Measurements from ENCODE around the gene GPR83. TPM values are rescaled to one million over a fixed set of nuclear protein-coding genes. Genes with fewer than 3 reads are reported as not detected.

GPR83 gene
- polyA plus RNA-seq, 1 of the 3 experiments (the other 2 are of a cell fraction) = 0.02 TPM

DNA sequence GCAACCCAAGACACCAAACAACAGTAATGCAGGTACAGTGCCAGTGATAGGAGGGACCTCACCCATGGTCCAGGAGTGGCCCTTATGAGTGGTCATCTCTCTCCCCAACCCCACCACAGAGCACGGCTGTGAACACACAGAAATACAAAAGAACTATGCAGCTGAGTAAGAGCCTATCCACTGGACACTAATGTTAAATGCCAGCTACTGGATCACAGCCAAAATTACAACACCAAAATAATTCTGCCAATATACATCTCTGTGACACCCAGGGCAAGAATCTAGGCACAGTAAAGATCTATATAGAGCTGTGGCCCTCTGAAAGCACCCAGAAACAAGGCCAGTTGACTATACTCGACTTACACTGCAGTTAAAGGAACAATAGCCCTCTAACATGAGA, 22.8 kb upstream of the GPR83 start:
- ChIA-PET CTCF (interaction anchor here (2.8 kb wide), 1 partner anchor 529 kb away, joined by 13 read pairs; no protein-coding TSS in a partner anchor), POLR2A (no interaction called here)
- Histone ChIP-seq H3K9me2 (no peaks in the 10 kb centered on the region), H2AFZ (ENCODE audit: low read depth) (no peak overlapping the region), H3F3A (replicated peaks; ENCODE audit: insufficient read depth) (peaks cover 10% of the 10 kb centered on the region), H3K36me3 (replicated peaks in 1 of 2; ENCODE audit: control insufficient read depth in 1 of 2, insufficient read depth in 2 of 2, low read length in 1 of 2) (peaks cover 9 to 33% of the 10 kb centered on the region in 2 experiments), H4K20me1 (ENCODE audit: insufficient read depth) (no peaks in the 10 kb centered on the region), H3K27me3 (ENCODE audit: insufficient read depth) (no peaks in the 10 kb centered on the region), H3K9me3 (0 out of 2 replicates have a peak, but pooled peaks cover 3% of the 10 kb centered on the region), H3K4me2 (no peak overlapping the region), H3K79me2 (ENCODE audit: insufficient read depth) (no peaks in the 10 kb centered on the region), H3K27ac (ENCODE audit: low read depth in 2 of 2, low read length in 1 of 2) (peak overlapping the region in 1 of 2 experiments; percentile 15; a peak in 1 of 4 replicates), H3K4me3 (ENCODE audit: low read depth in 2 of 2, low read length in 1 of 2) (no peak overlapping the region), H3K4me1 (ENCODE audit: control insufficient read depth in 1 of 2, insufficient read depth in 2 of 2, low read depth in 1 of 2, low read length in 1 of 2) (peaks cover 0 to 6% of the 10 kb centered on the region in 2 experiments; a peak in 1 of 4 replicates), H3K9ac (no peak overlapping the region)
- no peak for DNase-seq
- WGBS (ENCODE audit: low lambda C conversion rate) = 73% methylated on average over 1 of the region's 2 CpGs
- TF ChIP-seq, protein P1, sequence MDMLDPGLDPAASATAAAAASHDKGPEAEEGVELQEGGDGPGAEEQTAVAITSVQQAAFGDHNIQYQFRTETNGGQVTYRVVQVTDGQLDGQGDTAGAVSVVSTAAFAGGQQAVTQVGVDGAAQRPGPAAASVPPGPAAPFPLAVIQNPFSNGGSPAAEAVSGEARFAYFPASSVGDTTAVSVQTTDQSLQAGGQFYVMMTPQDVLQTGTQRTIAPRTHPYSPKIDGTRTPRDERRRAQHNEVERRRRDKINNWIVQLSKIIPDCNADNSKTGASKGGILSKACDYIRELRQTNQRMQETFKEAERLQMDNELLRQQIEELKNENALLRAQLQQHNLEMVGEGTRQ (IDR thresholded peaks at IDR 0.05; ENCODE audit: borderline replicate concordance, low read depth, low read length) = no peak
- TF ChIP-seq CHD2 (IDR thresholded peaks at IDR 0.05; ENCODE audit: low read length, partially characterized antibody) = no peak
- TF ChIP-seq SIN3A (IDR thresholded peaks at IDR 0.05; ENCODE audit: borderline replicate concordance, low read depth, low read length) = no peak

DNA sequence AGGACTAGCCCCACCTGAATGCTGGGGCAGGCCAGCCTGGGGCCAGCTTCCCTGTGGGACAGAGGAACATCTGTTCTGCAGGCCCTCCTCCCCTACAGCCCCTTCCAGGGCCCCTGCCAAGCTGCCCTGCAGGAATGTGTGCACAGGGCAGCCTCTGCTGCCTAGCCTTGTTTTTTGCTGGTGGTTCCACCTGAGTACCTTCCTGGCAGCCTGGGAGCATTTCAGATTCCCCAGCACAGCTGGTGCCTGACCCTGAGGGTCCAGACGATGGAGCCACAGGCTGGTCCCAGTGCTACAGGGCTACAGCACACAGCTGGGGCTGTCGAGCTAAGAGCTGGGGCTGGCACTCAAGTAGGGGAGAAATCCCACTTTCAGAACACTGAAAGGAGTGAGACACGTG, 22.3 kb upstream of the GPR83 start:
- Histone ChIP-seq H3K4me3 (ENCODE audit: low read depth in 2 of 2, low read length in 1 of 2) (no peak overlapping the region), H3K79me2 (ENCODE audit: insufficient read depth) (no peaks in the 10 kb centered on the region), H4K20me1 (ENCODE audit: insufficient read depth) (no peaks in the 10 kb centered on the region), H3K4me1 (ENCODE audit: control insufficient read depth in 1 of 2, insufficient read depth in 2 of 2, low read depth in 1 of 2, low read length in 1 of 2) (peaks cover 0 to 6% of the 10 kb centered on the region in 2 experiments; a peak in 1 of 4 replicates), H3K9me2 (no peaks in the 10 kb centered on the region), H2AFZ (ENCODE audit: low read depth) (no peak overlapping the region), H3K9ac (no peak overlapping the region), H3K4me2 (no peak overlapping the region), H3F3A (replicated peaks; ENCODE audit: insufficient read depth) (peaks cover 10% of the 10 kb centered on the region), H3K36me3 (replicated peaks in 1 of 2; ENCODE audit: control insufficient read depth in 1 of 2, insufficient read depth in 2 of 2, low read length in 1 of 2) (peaks cover 9 to 28% of the 10 kb centered on the region in 2 experiments), H3K27me3 (ENCODE audit: insufficient read depth) (no peaks in the 10 kb centered on the region), H3K9me3 (0 out of 2 replicates have a peak, but pooled peaks cover 3% of the 10 kb centered on the region), H3K27ac (ENCODE audit: low read depth in 2 of 2, low read length in 1 of 2) (no peak overlapping the region)
- ChIA-PET POLR2A (no interaction called here), CTCF (interaction anchor here (0.7 to 2.8 kb wide), 2 partner anchors 528 to 882 kb away, joined by 3 to 13 read pairs; no protein-coding TSS in a partner anchor)
- TF ChIP-seq GABPA (IDR thresholded peaks at IDR 0.05; ENCODE audit: low read depth) = no peak
- TF ChIP-seq, protein P2, sequence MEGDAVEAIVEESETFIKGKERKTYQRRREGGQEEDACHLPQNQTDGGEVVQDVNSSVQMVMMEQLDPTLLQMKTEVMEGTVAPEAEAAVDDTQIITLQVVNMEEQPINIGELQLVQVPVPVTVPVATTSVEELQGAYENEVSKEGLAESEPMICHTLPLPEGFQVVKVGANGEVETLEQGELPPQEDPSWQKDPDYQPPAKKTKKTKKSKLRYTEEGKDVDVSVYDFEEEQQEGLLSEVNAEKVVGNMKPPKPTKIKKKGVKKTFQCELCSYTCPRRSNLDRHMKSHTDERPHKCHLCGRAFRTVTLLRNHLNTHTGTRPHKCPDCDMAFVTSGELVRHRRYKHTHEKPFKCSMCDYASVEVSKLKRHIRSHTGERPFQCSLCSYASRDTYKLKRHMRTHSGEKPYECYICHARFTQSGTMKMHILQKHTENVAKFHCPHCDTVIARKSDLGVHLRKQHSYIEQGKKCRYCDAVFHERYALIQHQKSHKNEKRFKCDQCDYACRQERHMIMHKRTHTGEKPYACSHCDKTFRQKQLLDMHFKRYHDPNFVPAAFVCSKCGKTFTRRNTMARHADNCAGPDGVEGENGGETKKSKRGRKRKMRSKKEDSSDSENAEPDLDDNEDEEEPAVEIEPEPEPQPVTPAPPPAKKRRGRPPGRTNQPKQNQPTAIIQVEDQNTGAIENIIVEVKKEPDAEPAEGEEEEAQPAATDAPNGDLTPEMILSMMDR (IDR thresholded peaks at IDR 0.05) = no peak
- DNase-seq = no peak
- 90% methylated on average over 3 of the region's 3 CpGs for WGBS (ENCODE audit: low lambda C conversion rate)

DNA sequence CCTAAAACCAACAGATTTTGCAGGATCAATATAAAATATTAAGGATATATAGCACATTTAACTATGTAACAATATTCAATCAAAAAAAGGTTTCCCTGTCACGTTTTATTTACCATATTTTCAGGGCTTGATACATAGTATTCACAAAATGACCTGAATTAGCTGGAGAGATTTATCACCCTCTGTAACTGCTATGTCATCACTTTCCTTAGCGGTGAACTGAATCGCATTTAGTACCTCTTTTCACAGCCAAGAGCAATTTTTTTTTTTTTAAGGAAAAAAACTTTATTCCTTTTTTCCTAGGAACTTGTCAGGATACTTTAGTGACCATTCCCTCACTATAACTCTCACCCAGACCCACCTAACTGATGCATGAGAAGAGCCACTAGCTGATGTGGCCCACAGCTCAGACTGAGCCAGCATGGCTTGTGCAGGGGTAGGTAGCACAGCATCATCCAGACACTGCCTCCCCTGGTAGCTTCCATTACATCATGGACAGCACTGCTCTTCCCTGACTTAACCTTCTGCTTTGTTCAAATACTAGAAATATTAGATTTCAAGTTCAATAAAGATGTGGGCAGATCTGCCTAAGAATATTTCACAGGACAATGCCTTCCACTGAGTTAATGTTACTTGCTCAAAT, 17.0 kb upstream of the GPR83 start:
- no peak overlapping the region for H3K4me3 ChIP-seq (ENCODE audit: low read depth in 2 of 2, low read length in 1 of 2)
- no peaks in the 10 kb centered on the region for H3K9me2 ChIP-seq
- H3K27ac ChIP-seq (ENCODE audit: low read depth in 2 of 2, low read length in 1 of 2) = no peak overlapping the region
- H3K4me1 ChIP-seq (ENCODE audit: control insufficient read depth in 1 of 2, insufficient read depth in 2 of 2, low read depth in 1 of 2, low read length in 1 of 2) = no peaks in the 10 kb centered on the region
- no peaks in the 10 kb centered on the region for H3K27me3 ChIP-seq (ENCODE audit: insufficient read depth)
- peaks cover 2% of the 10 kb centered on the region for H3F3A ChIP-seq (replicated peaks; ENCODE audit: insufficient read depth)
- DNase-seq = no peak
- ChIA-PET POLR2A (no interaction called here), CTCF (interaction anchor here (0.8 to 7.0 kb wide), 11 partner anchors 10 to 526 kb away, joined by 3 to 55 read pairs (median 5); partner anchors contain the start of genes GPR83 and PANX1)
- H3K9ac ChIP-seq = no peak overlapping the region
- H3K4me2 ChIP-seq = no peak overlapping the region
- H3K36me3 ChIP-seq (replicated peaks in 1 of 2; ENCODE audit: control insufficient read depth in 1 of 2, insufficient read depth in 2 of 2, low read length in 1 of 2) = peaks cover 9 to 10% of the 10 kb centered on the region in 2 experiments
- no peaks in the 10 kb centered on the region for H3K79me2 ChIP-seq (ENCODE audit: insufficient read depth)
- TF ChIP-seq, protein P3, sequence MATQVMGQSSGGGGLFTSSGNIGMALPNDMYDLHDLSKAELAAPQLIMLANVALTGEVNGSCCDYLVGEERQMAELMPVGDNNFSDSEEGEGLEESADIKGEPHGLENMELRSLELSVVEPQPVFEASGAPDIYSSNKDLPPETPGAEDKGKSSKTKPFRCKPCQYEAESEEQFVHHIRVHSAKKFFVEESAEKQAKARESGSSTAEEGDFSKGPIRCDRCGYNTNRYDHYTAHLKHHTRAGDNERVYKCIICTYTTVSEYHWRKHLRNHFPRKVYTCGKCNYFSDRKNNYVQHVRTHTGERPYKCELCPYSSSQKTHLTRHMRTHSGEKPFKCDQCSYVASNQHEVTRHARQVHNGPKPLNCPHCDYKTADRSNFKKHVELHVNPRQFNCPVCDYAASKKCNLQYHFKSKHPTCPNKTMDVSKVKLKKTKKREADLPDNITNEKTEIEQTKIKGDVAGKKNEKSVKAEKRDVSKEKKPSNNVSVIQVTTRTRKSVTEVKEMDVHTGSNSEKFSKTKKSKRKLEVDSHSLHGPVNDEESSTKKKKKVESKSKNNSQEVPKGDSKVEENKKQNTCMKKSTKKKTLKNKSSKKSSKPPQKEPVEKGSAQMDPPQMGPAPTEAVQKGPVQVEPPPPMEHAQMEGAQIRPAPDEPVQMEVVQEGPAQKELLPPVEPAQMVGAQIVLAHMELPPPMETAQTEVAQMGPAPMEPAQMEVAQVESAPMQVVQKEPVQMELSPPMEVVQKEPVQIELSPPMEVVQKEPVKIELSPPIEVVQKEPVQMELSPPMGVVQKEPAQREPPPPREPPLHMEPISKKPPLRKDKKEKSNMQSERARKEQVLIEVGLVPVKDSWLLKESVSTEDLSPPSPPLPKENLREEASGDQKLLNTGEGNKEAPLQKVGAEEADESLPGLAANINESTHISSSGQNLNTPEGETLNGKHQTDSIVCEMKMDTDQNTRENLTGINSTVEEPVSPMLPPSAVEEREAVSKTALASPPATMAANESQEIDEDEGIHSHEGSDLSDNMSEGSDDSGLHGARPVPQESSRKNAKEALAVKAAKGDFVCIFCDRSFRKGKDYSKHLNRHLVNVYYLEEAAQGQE (IDR thresholded peaks at IDR 0.05; ENCODE audit: low read depth, low read length) = no peak
- TF ChIP-seq NFIC (IDR thresholded peaks at IDR 0.05; ENCODE audit: borderline replicate concordance) = no peak
- no peak for TF ChIP-seq SMC3 (IDR thresholded peaks at IDR 0.05; ENCODE audit: low read depth, low read length)
- no peaks in the 10 kb centered on the region for H3K9me3 ChIP-seq
- 98% methylated on average over 3 of the region's 3 CpGs for WGBS (ENCODE audit: low lambda C conversion rate)
- no peaks in the 10 kb centered on the region for H4K20me1 ChIP-seq (ENCODE audit: insufficient read depth)
- no peak overlapping the region for H2AFZ ChIP-seq (ENCODE audit: low read depth)

Measured in SK-N-SH (cell line).